ENCODE data around the gene GPR55. TPM values are rescaled to one million over a fixed set of nuclear protein-coding genes. Genes with fewer than 3 reads are reported as not detected.

Gene GPR55
- total RNA-seq, 1 experiment from 2014 or later: not detected

- TF ChIP-seq ZNF274 (IDR thresholded peaks at IDR 0.05; ENCODE audit: low read depth, low read length): no peak
These were observed 24.0 kb downstream of the GPR55 start (continued) for GRCh38 chr2:230901006-230901405.

GRCh38 chr2:230900336-230900995, 24.6 kb downstream of the GPR55 start:
- no peaks in the 10 kb centered on the region for H3K9me2 ChIP-seq (ENCODE audit: insufficient read depth)
- ChIA-PET POLR2A (no interaction called here), RAD21 (ENCODE audit: low non-redundant PET in 1 of 2, low total read pairs in 2 of 2, uncharacterized antibody in 2 of 2, unreplicated experiment in 2 of 2) (no interaction called here), CTCF (no interaction called here)
- no TSS peak for BruUV-seq (replicated peaks)
- intact Hi-C loops (cut with micrococcal nuclease): no loop called here
- H2AFZ ChIP-seq (ENCODE audit: low read depth, low read length, poor library complexity, severe bottlenecking): no peak overlapping the region
- ATAC-seq: no peak
- no peak overlapping the region for H3K27ac ChIP-seq (ENCODE audit: low read depth, low read length)
- no peak overlapping the region for H3K4me2 ChIP-seq (ENCODE audit: low read length)
- peaks cover 33% of the 10 kb centered on the region; the same call in 1 of the 2 replicates for H3K27me3 ChIP-seq (ENCODE audit: insufficient read depth, low read length)
- DNase-seq (ENCODE audit: low read depth, low spot score): no peak
- no peaks in the 10 kb centered on the region for H3K79me2 ChIP-seq (ENCODE audit: insufficient read depth, low read length)
- no peaks in the 10 kb centered on the region for H3K9me3 ChIP-seq (ENCODE audit: control insufficient read depth in 1 of 2, insufficient read depth in 1 of 2, low read depth in 1 of 2, low read length in 2 of 2)
- no peaks in the 10 kb centered on the region for H4K20me1 ChIP-seq (ENCODE audit: insufficient read depth)
- H3K9ac ChIP-seq (ENCODE audit: low read length): no peak overlapping the region
- no peaks in the 10 kb centered on the region for H3K36me3 ChIP-seq (ENCODE audit: control insufficient read depth in 1 of 2, insufficient read depth in 2 of 2, low read length in 2 of 2)
- H3K4me3 ChIP-seq (replicated peaks in 1 of 2; ENCODE audit: low read depth in 1 of 2, low read length in 2 of 2): no peak overlapping the region
- no peak for TF ChIP-seq ATF3 (IDR thresholded peaks at IDR 0.05)
- no peak for TF ChIP-seq ZBTB33 (IDR thresholded peaks at IDR 0.05; ENCODE audit: extremely low read depth, insufficient replicate concordance, low read length)
- no peak for TF ChIP-seq REST (IDR thresholded peaks at IDR 0.05; ENCODE audit: low read depth)
- TF ChIP-seq ELF1 (IDR thresholded peaks at IDR 0.05; ENCODE audit: borderline replicate concordance, low read depth): no peak
- no peak for TF ChIP-seq EZH2 (IDR thresholded peaks at IDR 0.05)
- no peak for TF ChIP-seq ZNF274 (IDR thresholded peaks at IDR 0.05; ENCODE audit: low read depth, low read length)
- peaks cover 7 to 17% of the 10 kb centered on the region in 2 experiments for H3K4me1 ChIP-seq (ENCODE audit: control insufficient read depth in 1 of 2, insufficient read depth in 2 of 2, low read length in 2 of 2)

Data from HCT116 (cell line).